ENCODE measurements around the gene GALNT2. TPM values are rescaled to one million over a fixed set of nuclear protein-coding genes. Genes with fewer than 3 reads are reported as not detected.
A peak's percentile ranks its signal among the peaks of the same experiment; 100 is the strongest.

Gene GALNT2
- total RNA-seq, 1 experiment from 2014 or later: 114 TPM

- DNase-seq (ENCODE audit: unreplicated experiment): no peak
- TF ChIP-seq CTCF (IDR thresholded peaks at IDR 0.05; ENCODE audit: unreplicated experiment): no peak
- no peaks in the 10 kb centered on the region for H3K9me3 Mint-ChIP-seq (ENCODE audit: unreplicated experiment)
- BruUV-seq (replicated peaks): no TSS peak
- peaks cover 18% of the 10 kb centered on the region for H3K36me3 Mint-ChIP-seq (ENCODE audit: insufficient read depth, unreplicated experiment)
- CTCF ChIA-PET: interaction anchor here (0.6 kb wide), 2 partner anchors 15 to 42 kb away, joined by 3 read pairs; no protein-coding TSS in a partner anchor
- POLR2A ChIA-PET: interaction anchor here (0.5 to 0.7 kb wide), 2 partner anchors 20 to 460 kb away, joined by 3 read pairs; no protein-coding TSS in a partner anchor
- no peak overlapping the region for H3K4me3 Mint-ChIP-seq (ENCODE audit: unreplicated experiment)
- H3K27ac Mint-ChIP-seq (ENCODE audit: low read depth, unreplicated experiment): peak overlapping the region; percentile 8
- no peaks in the 10 kb centered on the region for H3K27me3 Mint-ChIP-seq (ENCODE audit: insufficient read depth, unreplicated experiment)
- intact Hi-C loops (cut with micrococcal nuclease): no loop called here
- peaks cover 20% of the 10 kb centered on the region for H3K4me1 Mint-ChIP-seq (ENCODE audit: insufficient read depth, unreplicated experiment)
Observed at GRCh38 chr1:230141797-230142607, 75.0 kb downstream of the GALNT2 start.

GRCh38 chr1:230142608-230143210 lies 75.7 kb downstream of the GALNT2 start:
- Mint-ChIP-seq H3K27ac (ENCODE audit: low read depth, unreplicated experiment) (peak overlapping the region; percentile 8), H3K4me3 (ENCODE audit: unreplicated experiment) (no peak overlapping the region), H3K4me1 (ENCODE audit: insufficient read depth, unreplicated experiment) (peaks cover 25% of the 10 kb centered on the region), H3K36me3 (ENCODE audit: insufficient read depth, unreplicated experiment) (peaks cover 14% of the 10 kb centered on the region), H3K9me3 (ENCODE audit: unreplicated experiment) (no peaks in the 10 kb centered on the region), H3K27me3 (ENCODE audit: insufficient read depth, unreplicated experiment) (no peaks in the 10 kb centered on the region)
- ChIA-PET CTCF (interaction anchor here (0.6 to 0.7 kb wide), 2 partner anchors 9 to 169 kb away, joined by 3 to 6 read pairs; no protein-coding TSS in a partner anchor), POLR2A (interaction anchor here (0.5 to 0.7 kb wide), 2 partner anchors 15 to 21 kb away, joined by 3 read pairs; no protein-coding TSS in a partner anchor)
- TF ChIP-seq CTCF (IDR thresholded peaks at IDR 0.05; ENCODE audit: unreplicated experiment): no peak
- intact Hi-C loops (cut with micrococcal nuclease): no loop called here
- DNase-seq (ENCODE audit: unreplicated experiment): no peak
- no TSS peak for BruUV-seq (replicated peaks)

DNA sequence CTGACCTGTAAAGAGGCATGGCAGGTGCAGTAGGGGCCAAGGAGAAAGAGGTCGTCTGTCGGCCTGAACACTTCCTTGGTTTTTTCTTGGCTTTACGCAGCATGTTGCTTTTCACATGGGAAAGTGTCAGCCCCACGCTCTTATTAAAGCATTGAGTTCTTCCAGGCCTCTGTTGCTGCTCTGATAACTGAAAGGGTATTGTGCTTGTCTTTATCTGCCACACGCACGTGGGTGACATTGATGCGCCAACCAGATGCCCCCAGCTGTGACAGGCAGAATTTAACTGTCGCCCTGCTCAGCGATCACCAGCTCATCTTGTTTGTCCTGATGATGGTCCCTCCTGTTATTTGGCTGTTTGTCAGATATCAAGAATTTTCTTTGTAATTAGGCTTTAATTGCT lies 76.5 kb downstream of the GALNT2 start:
- no peaks in the 10 kb centered on the region for H3K9me3 Mint-ChIP-seq (ENCODE audit: unreplicated experiment)
- no peak for TF ChIP-seq CTCF (IDR thresholded peaks at IDR 0.05; ENCODE audit: unreplicated experiment)
- ChIA-PET CTCF (interaction anchor here (0.6 to 0.7 kb wide), 2 partner anchors 10 to 168 kb away, joined by 3 to 6 read pairs; no protein-coding TSS in a partner anchor), POLR2A (interaction anchor here (0.6 to 2.0 kb wide), 3 partner anchors 10 to 496 kb away, joined by 3 to 8 read pairs (median 3); no protein-coding TSS in a partner anchor)
- H3K27ac Mint-ChIP-seq (ENCODE audit: low read depth, unreplicated experiment): peak overlapping the region; percentile 8
- peaks cover 6% of the 10 kb centered on the region for H3K36me3 Mint-ChIP-seq (ENCODE audit: insufficient read depth, unreplicated experiment)
- no peak overlapping the region for H3K4me3 Mint-ChIP-seq (ENCODE audit: unreplicated experiment)
- H3K27me3 Mint-ChIP-seq (ENCODE audit: insufficient read depth, unreplicated experiment): no peaks in the 10 kb centered on the region
- no TSS peak for BruUV-seq (replicated peaks)
- peaks cover 30% of the 10 kb centered on the region for H3K4me1 Mint-ChIP-seq (ENCODE audit: insufficient read depth, unreplicated experiment)
- intact Hi-C loops (cut with micrococcal nuclease): no loop called here
- no peak for DNase-seq (ENCODE audit: unreplicated experiment)

DNA sequence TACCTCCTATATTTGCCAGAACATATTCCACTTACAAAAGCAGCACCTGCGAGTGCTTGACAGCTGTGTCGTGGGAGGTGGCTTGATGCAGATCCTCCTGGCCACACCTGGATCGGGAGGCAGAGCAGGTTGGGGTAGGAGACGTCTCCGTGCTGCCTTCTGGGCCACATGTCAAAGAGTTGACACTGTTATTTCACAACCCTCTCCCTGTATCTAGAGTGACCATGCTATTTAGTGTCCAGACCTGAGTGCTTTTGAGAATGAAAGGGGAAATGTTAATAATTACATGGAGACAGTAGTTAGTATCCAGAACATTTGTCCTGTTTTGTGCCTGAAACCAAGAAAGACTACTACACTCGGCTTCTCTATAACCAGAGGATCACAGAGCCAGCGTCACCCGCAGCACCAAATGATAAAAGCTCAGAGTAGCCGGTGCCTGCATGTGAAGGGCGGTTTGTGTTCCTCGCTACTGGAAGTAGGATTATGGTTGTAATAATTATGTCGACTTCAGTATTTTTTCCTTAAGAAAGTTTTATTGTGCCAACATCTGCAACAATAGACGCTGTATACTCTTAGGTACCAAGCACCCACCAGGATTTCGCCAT lies 77.1 kb downstream of the GALNT2 start:
- H3K4me3 Mint-ChIP-seq (ENCODE audit: unreplicated experiment): no peak overlapping the region
- peaks cover 36% of the 10 kb centered on the region for H3K4me1 Mint-ChIP-seq (ENCODE audit: insufficient read depth, unreplicated experiment)
- DNase-seq (ENCODE audit: unreplicated experiment): no peak
- no peak for TF ChIP-seq CTCF (IDR thresholded peaks at IDR 0.05; ENCODE audit: unreplicated experiment)
- no peaks in the 10 kb centered on the region for H3K27me3 Mint-ChIP-seq (ENCODE audit: insufficient read depth, unreplicated experiment)
- no peaks in the 10 kb centered on the region for H3K9me3 Mint-ChIP-seq (ENCODE audit: unreplicated experiment)
- intact Hi-C loops (cut with micrococcal nuclease): no loop called here
- BruUV-seq (replicated peaks): no TSS peak
- ChIA-PET POLR2A (interaction anchor here (0.6 to 2.0 kb wide), 3 partner anchors 10 to 61 kb away, joined by 3 to 8 read pairs (median 3); no protein-coding TSS in a partner anchor), CTCF (interaction anchor here (1.6 kb wide), 1 partner anchor 10 kb away, joined by 4 read pairs; no protein-coding TSS in a partner anchor)
- H3K36me3 Mint-ChIP-seq (ENCODE audit: insufficient read depth, unreplicated experiment): peaks cover 4% of the 10 kb centered on the region
- H3K27ac Mint-ChIP-seq (ENCODE audit: low read depth, unreplicated experiment): no peak overlapping the region
